NT2/D1 (cell line): ENCODE data around the gene PCNT.

Experiments used
- SUZ12 ChIP-seq: IDR thresholded peaks from 2 replicates; pipeline ENCODE4 v1.6.1; 2011; ENCODE audit not compliant: insufficient read length, insufficient read depth; ENCODE audit errors: extremely low read depth
- YY1 ChIP-seq: IDR thresholded peaks from 2 replicates; pipeline ENCODE4 v1.6.1; 2011; ENCODE audit not compliant: insufficient read length, insufficient read depth

DNA sequence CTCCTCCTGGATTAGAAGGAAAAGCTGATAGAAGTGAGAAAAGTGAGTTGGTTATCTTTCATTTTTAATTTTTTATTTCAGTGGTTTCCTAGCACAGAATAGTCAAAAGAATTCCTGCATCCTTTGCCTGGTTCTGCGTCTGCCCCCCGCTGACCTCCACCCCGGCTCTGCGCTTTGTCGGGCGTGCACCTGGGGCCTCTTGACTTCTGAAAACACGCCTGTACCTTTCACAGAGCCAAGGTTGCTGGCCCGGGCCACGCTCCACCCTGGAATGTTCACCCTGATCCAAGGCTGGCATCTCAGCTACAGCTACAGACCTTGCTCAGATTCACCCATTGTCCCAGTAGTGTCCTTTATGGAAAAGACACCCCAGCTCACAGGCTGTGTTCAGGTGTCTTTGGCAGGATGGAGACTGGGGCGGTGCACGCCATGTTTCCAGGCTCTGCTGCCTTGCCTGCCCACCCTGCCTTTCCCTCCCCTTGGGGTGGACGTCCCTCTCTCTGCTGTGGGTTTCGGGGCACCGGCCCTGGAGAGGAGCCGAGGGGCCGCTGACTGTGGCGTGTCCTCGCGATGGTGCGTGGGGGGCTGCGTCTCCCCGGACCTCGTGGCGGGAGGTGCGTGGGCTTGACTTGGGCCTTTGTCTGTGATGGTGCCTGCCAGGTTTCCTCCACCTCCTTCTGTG is 94.5 kb downstream of the PCNT start:
- TF ChIP-seq YY1 (no peak), SUZ12 (no peak)
